Lung microvascular endothelial cell (primary cell): Measurements from ENCODE around the gene OR6N2. TPM values are rescaled to one million over a fixed set of nuclear protein-coding genes. Genes with fewer than 3 reads are reported as not detected.

Source experiments
- DNase-seq, 2 donors: peaks; one replicate each; pipeline versions ENCODE4 v3.0.0 to v3.0.0-alpha.2; 2010; ENCODE audit warnings: low read depth in 2 of 2
- total RNA-seq: library from RNA; depleted of rRNA; stranded (reverse); fragments of >200 nt; gene quantifications from 2 replicates; pipeline ENCODE4 v1.2.1, GENCODE V29; 2014

OR6N2 gene
- total RNA-seq, 1 donor from 2014 or later = not detected

DNA sequence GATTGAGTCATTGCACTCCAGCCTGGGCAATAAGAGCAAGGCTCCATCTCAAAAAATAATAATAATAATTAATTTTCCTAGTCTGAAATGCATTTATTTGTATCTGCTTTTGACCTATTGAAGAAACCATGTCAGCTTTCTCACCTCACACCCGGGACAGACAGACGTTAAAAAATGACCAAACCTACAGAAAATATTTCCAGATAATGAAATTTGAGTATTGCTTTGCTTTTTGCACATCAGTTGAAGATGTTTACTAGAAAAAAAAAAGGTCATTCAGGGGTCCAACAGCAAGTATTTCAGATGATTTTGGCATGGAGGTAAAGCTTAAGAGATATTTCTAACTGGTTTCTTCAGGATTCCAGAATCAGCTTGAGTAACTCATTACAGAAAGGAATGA lies 26.6 kb downstream of the OR6N2 start, which contains the start of gene OR6K6:
OR6K6 (plus strand) TSS at position 301 of the 400 bp plus-strand sequence. CDS start 168 bp downstream, outside the sequence.
- no peak for DNase-seq

GRCh38 chr1:158752155-158752712 lies 28.8 kb downstream of the OR6N2 start:
- no peak for DNase-seq

GRCh38 chr1:158735848-158736247 lies 45.2 kb downstream of the OR6N2 start:
- no peak for DNase-seq

GRCh38 chr1:158732524-158732923 lies 48.5 kb downstream of the OR6N2 start:
- DNase-seq = no peak

GRCh38 chr1:158731707-158732106 lies 49.3 kb downstream of the OR6N2 start:
- DNase-seq = no peak

DNA sequence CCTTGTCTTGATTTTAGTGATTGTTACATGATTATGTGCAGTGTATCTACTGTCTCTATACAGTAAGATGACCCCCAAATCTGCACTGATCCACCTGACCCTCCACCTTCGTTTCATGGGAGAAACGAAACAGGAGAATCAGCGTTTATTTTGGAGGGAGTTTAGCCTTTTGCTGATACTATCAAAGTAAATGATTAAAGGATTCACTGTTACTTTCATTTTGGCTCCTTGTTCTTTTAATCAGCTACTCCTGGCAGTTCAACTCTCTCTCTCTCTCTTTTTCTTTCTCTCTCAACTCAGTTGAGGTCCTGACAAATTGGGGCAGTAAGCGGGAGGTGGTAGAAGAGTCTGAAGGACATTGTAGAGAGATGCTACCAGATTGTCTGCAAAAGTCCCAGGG lies 50.6 kb downstream of the OR6N2 start:
- no peak for DNase-seq

GRCh38 chr1:158728510-158729225 lies 52.3 kb downstream of the OR6N2 start:
- DNase-seq = no peak

DNA sequence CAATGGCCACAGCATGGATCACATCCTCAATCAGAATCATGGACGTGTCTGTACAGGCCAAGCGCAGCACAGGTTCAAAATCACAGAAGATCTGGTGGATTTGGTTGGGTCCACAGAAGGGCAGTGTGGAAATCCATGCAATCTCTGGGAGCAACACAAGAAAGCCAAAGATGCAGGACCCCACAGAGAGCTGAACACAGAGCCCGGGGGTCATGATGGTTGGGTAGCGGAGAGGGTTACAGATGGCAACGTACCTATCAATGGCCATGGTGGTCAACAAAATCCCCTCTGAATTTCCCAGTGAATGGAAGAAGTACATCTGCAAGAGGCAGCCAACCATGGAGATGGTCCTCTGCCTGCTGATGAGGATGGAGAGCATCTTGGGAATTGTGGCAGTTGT lies 56.6 kb downstream of the OR6N2 start:
- no peak for DNase-seq

Other genes starting within 250 kb of the OR6N2 start
- not detected in 2 replicates for gene OR6Y1, start 226.8 kb downstream of the OR6N2 start, total RNA-seq
- gene OR6P1, start 210.6 kb downstream of the OR6N2 start, total RNA-seq = not detected in 2 replicates
- not detected in 2 replicates for gene OR10X1, start 201.3 kb downstream of the OR6N2 start, total RNA-seq
- not detected in 2 replicates for gene OR10Z1, start 175.9 kb downstream of the OR6N2 start, total RNA-seq
- 0.40 and 0.87 TPM in 2 replicates for gene SPTA1, start 94.5 kb downstream of the OR6N2 start, total RNA-seq
- not detected in 2 replicates for gene OR6K2, start 80.6 kb downstream of the OR6N2 start, total RNA-seq
- gene OR6K3, start 60.5 kb downstream of the OR6N2 start, total RNA-seq = not detected in 2 replicates
- not detected in 2 replicates for gene OR6K6, start 26.5 kb downstream of the OR6N2 start, total RNA-seq
- gene OR6N1, start 9.0 kb downstream of the OR6N2 start, total RNA-seq = not detected in 2 replicates
- gene MNDA, start 50.1 kb upstream of the OR6N2 start, total RNA-seq = not detected in 2 replicates
- gene PYHIN1, start 150.3 kb upstream of the OR6N2 start, total RNA-seq = not detected in 2 replicates
- gene IFI16, start 228.7 kb upstream of the OR6N2 start, total RNA-seq = 33.9 and 51.2 TPM in 2 replicates